ENCODE measurements around the gene TBL1X.
"Not testable (repeated sequence)": the region's sequence is repeated elsewhere in the genome, so short reads cannot be mapped to it uniquely, and the experiment has no call there.

The TBL1X gene

DNA sequence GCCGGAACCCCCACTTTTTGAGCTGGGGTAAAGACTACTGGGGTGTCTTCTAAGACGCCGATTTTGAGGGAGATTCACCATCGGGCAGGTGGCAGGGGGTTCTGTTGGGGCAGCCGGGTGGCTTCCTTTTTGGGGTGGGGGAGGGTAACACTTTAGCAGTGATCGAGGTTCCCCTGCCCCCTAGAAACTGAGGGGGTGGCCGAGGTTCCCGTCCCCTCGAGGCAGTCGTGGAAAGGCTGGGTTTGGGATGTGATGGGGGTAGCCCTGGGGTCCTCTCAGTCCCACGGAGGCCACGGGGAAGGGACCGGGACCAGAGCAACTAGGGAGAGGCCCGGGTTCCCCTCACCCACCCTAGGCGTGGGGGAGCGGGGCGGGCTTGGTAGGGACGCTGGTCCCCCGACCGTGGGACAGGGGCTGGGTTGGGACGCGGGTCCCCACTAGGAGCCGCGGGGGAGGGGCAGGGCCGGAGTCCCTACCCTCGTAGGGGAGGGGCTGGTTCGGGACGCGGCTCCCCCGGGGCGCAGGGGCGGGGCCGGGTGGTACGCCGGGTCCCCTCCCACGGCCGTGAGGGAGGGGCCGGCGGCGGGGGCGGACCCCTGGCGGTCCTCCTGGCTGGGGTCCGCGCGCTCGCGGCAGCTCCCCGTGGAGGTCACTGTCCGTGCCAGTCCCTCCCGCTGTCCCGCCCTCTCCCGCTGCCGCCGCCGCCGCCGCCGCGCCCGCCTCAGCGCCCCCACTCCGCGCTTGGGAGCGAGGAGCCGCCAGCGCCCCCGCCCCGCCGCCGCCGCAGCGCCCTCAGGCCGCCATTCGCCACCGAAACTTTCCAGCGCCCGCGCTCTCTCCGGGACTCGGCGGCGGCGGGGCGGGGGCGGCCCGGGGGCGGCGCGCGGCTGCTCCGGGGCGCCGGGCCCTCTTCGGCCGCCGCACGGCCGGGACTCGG is at the start of gene TBL1X:
TSS of gene TBL1X (plus strand) at position 624 of the 937 bp plus-strand sequence. CDS start 188,529 bp downstream, outside the sequence.
- DNase-seq (ENCODE audit: low read depth, low spot score) = no peak

DNA sequence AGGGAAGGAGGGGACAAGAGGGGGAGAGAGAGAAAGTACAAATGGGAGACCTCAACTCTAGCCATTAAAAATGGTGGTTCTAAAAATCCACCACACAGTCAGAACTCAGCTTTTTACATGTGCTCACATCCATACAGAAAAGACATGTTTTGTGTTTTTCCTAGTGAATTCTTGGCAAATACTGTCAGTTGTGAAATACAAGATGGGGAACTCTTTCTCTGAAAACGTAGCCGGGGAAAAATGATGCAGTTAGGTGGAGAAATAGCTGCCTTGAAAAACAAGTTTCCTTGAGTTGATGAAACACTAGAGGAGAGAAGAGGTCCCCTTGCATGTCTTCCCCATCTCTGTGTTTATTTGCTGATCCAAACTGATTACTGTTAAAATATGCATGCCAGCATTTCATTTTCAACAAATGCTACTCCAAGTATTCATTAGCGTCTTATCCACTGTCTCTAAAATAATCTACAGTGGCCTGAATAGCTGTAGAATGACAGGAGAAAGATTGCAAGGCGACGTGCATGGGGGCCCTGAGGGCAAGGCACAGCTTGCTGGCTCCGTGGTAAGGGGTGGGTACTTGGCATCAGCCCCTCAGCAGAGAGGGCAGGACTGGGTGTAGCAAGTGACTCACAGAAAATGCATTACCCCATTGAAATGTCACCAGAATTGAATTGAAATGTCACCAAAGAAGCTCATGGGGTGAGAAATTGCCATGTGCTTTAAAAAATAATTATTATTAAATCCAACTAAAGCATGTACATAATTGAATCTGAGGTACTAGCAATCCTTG is 48.1 kb upstream of the TBL1X start:
- DNase-seq (ENCODE audit: low read depth, low spot score) = no peak

DNA sequence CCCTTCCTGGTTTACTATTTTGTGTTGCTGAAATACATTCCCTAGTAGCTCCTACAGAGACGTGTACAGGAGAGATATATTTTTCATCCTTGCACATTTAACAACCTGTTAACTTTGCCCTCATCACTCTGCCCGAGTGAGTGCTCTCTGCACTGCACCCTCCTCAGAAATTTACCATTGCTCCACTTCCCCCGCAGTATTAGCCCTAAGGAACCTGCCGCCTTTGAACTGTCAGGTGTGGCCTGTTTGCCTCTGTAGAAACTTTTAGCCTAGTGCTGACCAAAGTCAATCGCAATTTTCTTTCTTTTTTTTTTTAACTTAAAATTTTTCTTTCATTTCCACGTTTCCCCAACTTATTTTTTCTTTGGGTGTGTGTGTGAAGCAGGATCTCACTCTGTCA is 46.6 kb upstream of the TBL1X start:
- no peak for DNase-seq (ENCODE audit: low read depth, low spot score)

DNA sequence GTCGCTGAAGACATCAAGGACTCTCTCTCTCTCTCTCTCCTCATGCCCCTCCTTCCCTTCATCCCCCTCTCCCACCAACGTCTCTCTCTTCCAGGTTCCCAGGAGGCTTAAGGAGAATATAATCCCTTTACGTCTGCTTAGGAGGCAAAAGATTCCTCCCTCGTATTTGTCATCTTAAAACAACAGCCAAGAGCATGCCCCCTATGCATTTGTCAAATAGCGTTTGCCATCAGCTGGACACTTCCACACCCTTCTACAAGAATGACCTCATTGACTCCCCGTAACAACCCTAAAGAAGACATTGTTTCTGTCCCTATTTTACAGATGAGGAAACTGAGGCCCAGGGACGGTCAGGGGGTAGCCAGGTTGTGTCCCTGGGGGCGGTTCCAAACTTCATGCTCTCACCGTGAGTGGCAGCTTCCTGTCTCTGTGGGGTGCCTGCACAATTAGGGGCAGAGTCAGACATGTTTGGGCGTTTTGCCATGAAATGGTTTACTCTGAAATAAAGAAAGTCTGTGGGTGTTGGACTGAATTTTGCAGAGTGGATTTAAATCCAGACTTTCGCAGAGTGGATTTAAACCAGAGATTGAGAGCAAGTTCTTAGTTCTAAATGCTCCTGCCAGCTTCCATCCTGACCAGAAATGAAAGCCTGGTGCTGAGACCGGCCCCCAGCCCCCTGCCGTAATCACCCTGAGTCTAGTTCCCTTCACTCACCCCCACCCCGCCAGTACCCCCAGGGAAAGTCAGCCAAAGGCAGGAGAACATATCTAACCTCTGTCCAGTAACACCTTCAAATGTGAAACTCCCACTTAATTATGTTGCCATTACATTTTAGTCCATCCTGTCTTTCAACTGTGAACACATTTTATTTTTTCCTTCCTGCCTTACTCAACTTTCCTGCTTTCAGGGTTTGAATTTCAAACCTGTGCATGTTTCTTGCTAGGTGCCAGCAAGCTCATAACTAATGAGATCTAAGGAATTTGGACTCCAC is 44.3 kb upstream of the TBL1X start:
- DNase-seq (ENCODE audit: low read depth, low spot score) = no peak

DNA sequence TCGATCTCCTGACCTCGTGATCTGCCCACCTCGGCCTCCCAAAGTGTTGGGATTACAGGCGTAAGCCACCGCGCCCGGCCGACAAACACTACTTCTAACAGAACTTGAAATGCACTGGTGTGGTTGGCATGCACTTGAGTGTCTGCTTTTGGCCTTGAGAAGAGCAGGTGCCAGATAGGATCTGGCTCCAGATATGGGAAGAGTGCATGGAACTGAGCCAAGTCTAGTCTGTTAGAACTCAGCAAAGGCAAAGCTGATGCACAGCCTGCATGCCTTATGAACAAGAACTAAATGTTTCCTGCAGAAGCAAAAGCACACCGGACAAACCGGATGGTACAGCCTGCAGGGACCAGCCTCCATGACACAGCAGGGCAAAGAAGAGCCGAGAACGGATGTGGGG is 35.1 kb upstream of the TBL1X start:
- no peak for DNase-seq (ENCODE audit: low read depth, low spot score)

DNA sequence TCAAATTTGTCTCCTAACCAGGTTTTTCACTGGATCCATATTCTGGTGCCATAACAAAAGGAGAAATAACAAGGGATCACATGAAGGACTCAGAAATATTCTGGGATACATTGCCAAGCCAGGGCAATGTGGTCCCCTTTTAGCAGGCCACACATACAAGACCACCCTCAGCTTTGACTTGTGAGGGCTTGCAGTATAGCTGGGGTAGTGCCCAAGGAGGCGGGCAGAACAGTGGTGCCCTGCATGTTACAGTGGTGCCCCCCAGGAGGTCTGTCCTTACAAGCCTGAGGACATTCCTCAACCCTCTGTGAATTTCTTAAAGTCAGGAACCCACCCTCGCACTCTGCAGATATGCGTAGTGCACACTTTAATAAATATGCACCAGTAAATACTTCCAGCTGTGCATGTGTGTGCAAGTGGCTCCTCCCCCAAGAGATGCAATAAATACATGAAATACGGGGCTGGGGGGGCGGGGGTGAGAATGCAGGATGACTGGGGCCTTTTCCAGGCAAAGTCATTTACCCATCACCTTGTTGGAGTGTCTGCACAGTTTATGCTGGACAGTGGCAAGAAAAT is 34.4 kb upstream of the TBL1X start:
- DNase-seq (ENCODE audit: low read depth, low spot score) = no peak

DNA sequence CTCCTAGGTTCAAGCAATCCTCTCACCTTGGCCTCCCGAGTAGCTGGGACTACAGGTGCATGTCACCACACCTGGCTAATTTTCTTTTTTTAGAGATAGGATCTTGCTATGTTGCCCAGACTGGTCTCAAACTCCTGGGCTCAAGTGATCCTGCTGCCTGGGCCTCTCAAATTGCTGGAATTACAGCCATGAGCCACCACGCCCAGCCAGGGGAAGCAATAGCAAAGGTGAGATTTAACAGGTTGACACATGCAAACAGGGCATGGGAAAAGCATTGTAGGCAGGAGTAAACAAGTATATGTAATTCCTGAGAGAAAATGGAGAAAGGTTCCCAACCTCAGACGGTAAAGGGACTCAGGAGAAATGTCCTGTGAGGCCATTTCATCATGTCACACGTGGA is 33.6 kb upstream of the TBL1X start:
- DNase-seq (ENCODE audit: low read depth, low spot score) = no peak

DNA sequence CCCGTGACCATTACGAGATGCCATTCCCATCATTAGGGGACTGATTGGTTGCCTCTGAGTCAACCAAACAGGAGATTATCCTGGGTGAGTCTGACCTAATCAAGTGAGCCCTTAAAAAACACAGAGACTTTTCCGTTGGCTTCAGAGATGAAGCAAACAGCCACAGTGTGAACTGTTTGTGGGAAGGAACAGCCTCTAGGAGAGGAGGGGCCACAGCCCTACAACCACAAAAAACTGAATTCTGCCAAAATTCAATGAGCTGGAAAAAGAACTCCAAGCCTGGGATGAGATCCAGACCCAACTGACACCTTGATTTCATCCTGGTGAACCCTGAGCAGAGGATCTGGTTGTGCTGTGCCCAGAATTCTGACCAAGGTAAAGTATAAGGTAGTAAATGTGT is 31.3 kb upstream of the TBL1X start:
- no peak for DNase-seq (ENCODE audit: low read depth, low spot score)

DNA sequence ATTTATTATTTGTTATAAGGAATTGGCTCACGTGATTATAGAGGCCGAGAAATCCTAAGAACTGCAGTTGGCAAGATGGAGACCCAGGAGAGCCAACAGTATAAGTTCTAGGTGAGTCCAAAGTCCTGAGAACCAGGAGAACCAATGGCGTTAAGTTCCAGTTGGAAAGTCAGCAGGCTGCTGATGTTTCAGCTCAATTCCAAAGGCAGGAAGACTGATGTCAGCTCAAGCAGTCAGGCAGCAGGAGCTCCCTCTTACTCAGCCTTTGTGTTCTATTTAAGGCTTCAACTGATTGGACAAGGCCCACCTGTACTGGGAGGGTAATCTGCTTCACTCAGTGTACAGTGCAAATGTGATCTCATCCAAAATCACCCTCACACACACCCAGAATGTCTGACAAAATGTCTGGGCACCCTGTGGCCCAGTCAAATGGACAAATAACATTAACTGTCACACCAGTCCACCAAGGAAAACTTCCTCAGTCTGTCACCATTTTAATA is 30.8 kb upstream of the TBL1X start:
- DNase-seq (ENCODE audit: low read depth, low spot score) = no peak

DNA sequence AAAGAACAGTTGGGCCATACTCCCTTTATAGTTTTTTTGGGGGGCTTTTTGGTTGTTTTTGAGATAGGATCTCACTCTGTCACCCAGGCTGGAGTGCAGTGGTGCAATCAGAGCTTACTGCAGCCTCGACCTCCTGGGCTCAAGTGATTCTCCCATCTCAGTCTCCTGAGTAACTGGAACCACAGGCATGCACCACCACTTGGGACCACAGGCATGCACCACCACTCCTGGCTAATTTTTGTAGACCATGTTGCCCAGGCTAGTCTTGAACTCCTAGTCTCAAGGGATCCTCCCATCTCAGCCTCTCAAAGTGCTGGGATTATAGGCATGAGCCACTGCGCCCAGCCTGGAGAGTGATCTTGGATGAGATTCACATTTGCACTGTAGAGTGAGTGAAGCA is 29.8 kb upstream of the TBL1X start:
- not testable (repeated sequence) for DNase-seq (ENCODE audit: low read depth, low spot score)

DNA sequence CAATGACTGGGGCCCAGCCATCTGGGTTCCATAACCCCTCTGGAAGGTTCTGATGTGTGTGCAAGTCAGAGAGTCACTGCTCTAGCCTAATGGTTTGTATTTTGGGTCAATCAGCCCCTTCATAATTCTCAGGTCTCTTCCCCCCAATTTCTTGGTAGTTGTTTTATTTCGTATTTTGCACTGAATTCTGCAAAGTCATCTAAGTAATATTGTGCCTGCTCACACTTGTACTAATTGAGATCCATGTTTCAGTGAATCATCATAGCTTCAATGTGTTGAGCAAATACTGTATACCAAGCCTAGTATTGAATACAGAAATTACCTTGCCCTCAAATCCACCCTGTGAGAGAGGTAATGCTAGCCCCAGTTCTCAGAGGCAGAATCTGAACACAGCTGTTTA is 28.0 kb upstream of the TBL1X start:
- no peak for DNase-seq (ENCODE audit: low read depth, low spot score)

DNA sequence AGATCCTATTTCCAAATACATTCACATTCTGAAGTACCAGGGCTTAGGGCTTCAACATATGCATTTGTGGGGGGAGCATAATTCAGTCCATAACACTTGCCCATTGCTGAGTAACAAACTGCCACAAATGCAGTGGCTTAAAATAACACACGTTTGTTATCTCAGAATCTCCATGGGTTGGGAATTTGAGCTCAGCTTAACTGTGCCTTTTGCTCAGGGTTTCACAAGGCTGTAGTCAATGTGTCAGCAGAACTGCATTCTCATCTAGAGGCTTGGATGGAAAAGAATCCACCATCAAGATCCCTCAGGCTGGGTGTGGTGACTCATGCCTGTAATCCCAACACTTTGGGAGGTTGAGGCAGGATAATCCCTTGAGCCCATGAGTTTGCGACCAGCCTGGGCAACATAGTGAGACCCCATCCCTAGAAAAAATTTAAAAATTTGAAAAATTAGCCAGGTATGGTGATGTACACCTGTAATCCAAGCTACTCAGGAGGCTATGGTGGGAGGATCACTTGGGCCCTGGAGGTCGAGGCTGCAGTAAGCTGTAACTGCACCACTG is 25.8 kb upstream of the TBL1X start:
- no peak for DNase-seq (ENCODE audit: low read depth, low spot score)

DNA sequence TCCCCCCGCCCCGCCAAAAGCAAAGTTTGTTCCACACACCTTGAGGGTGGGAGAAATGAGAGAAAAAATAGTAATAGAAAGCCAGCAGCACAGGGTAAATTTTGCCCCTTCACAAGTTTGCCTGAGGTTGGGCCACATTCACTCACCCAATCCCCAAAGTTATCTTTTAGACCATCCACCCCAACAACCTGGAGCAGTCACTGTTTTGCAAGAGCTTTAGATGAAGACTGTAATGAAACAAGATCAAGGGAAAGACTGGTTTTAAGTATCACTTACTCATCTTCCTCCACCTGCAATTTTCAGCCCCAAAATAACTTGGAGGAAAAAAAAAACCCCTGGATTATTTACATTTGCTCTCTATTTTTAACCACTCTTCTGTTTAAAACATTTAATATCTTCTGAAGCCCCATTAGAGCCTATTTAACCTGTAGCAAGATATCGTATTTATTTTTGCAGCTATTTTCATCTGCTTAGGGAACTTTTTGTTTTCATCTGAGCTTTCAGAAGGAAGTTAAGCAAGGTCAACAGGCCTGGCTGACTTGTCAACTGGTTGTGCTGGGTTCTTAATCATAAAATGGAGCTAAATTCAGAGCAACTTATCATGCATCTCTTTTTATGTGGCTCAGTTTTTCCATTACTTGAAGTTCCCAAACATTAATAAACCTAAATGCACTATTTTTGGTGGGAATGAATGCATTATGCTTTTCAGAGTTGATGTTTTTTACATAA is 24.6 kb upstream of the TBL1X start:
- no peak for DNase-seq (ENCODE audit: low read depth, low spot score)

DNA sequence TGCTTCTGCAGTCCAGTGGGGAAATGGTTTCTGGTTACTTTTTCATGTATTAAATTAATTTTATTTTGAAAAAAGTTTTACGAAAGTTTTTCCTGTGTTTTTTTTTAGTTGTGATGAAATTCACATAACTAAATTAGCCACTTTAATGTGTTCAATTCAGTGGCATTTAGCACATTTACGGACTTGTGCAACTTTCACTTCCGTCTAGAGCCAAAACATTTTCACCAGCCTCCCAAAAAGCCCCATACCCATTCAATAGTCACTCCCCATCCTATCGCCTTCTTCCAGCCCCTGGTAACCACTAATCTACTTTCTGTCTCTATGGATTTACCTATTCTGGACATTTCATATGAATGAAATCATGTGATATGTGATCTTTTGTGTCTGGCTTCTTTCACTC is 22.8 kb upstream of the TBL1X start:
- DNase-seq (ENCODE audit: low read depth, low spot score) = no peak

DNA sequence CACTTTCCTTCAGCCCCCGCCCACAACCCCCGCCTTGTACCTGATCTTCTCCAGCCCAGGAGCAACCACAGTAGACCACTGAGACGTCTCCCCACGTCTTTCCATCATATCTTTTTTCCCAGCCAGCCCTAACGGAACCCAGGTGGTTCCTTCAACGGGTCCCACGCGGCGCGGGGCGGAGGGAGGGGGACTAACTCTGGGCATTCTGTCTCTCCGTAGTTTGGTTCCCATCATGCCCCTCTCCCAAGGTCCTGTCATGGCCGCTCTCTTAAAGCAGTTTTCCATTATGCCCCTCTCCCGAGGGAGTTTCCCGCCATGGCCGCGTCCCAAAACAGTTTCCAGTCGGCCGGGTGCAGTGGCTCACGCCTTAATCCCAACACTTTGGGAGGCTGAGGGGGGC is 21.5 kb upstream of the TBL1X start:
- DNase-seq (ENCODE audit: low read depth, low spot score) = no peak

DNA sequence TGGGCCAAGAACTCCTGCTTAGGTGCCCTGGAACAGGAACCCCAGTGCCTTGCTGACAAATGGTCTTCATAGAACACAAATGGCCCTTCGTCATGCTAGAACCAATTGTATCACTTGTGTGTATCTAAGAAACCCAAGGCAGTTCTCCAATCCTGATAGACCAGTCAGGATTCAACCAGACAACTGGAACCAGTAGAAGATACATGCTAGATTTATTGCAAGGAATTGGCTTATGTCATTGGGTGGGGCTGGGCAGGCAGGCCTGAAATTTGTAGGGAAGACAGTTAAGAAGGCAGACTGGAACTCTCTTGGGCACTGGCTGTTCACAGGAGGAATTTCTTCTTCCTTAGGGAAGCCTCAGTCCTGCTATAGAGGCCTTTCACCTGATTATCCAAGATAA is 17.0 kb upstream of the TBL1X start:
- no peak for DNase-seq (ENCODE audit: low read depth, low spot score)

DNA sequence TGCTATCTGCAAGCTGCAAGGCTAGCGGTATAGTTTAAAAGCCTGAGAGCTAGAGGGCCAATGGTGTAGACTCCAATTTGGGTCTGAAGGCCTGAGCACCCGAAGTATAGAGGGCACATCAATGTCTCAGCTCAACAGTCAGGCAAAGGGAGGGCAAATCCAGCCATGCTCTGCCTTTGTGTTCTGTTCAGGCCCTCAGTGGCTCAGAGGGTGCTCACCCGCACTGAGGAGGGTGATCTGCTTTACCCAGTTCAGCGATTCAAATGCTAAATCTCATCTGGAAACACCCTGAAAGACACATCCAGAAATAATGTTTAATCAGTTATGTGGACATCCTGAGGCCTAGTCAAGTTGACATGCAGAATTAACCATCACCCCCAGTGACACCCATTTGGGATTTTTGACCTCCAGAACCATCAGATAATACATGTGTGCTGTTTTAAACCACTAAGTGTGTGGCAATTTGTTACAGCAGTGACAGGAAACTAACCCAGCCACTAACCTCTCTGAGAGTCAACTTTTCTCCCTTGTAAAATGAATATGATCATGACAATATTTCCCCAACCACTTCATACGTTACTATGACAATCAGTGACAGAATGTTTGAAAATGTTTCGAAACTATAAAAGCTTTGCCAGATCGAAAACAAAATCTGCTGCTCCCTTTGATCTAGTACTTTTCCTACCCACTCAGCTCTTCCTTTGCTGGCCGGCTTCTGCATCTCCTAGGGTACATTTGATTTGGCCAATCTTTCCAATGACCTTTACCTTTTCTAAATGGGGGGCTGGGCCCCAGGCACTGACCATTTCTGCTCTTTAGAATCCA is 8.4 kb upstream of the TBL1X start:
- DNase-seq (ENCODE audit: low read depth, low spot score) = no peak

DNA sequence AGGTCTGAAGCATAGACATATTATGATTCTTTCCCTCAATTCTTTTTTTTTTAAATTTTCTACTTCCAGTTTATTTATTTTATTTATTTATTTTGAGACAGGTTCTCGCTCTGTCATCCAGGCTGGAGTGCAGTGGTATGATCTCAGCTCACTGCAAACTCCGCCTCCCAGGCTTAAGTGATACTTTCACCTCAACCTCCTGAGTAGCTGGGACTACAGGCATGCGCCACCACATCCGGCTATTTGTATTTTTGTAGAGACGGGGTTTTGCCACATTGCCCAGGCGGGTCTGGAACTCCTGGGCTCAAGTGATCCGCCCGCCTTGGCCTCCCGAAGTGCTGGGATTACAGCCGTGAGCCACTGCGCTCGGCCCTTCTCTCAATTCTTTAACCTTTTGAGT is 6.8 kb upstream of the TBL1X start:
- DNase-seq (ENCODE audit: low read depth, low spot score) = not testable (repeated sequence)

DNA sequence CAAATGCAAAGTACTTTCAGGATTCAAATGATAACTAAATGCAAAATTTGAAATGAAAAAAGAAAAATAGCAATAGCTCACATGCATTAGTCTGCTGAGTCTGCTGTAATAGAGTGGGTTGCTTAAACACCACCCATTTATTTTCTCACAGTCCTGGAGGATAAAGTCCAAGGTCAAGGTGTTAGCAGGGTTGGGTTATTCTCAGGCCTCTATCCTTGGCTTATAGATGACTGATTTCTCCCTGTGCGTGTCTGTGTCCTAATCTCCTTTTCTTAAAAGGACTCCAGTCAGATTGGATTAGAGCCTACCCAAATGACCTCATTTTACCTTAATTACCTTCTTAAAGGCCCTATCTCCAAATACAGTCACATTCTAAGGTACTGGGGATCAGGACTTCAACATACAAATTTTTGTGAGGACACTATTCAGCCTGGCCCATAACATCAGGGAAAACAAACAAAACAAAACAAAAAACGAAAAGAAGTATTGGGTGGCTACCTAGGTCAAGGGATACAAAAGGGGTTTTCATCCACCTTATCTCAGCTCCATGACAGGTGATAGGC is 6.3 kb upstream of the TBL1X start:
- DNase-seq (ENCODE audit: low read depth, low spot score) = no peak
